ENCODE data around the gene CSNK1G3. TPM values are rescaled to one million over a fixed set of nuclear protein-coding genes. Genes with fewer than 3 reads are reported as not detected.

Gene CSNK1G3
- 16.9 to 28.6 TPM (median 23.5 TPM) in 5 replicates for total RNA-seq (2022; extraction: Qiagen RNA extraction)

DNA sequence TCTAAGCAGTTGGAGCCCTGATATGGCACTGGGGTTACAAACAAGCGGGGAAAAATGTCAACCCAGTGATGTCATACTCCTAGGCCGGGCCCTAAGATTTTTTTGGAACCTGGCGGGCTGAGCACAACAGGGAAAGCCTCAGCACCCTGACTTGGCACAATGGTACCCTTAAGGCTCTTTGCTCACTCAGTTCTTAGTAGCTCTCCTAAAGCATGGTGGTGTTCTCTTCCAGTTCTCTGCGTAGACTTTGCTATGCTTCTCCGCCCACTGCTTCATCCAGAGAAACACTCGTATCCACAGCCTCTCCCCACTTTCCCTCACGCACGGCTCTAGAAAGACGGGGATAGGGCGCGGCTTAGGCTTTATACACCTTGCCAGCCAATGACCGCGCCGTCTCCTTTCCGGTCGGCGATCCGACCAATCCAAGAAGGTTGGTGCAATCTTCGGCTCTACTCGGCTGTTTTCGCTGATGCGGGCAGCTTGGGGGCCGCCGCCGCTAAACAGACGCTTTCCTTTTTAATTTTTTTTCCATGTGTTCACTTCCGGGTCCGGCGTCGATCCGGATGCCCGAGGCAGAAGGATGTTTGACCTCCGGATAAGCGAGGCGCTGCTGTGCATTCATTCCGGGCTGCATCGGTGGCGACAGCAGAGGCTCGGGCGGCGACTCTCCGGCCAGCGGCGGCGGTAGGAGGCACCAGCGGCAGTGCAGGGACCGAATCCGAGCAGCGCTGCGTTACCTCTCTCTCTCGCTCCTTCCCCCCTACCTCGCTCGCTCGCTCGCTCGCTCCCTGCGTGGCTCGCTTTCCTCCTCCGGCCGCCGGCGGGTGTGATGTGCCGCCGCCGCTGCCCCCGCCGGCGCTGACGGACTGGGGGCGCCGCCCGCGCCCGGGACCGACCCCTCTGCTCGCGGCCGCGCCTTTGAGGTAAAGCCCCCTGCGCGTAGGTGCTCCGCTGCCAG is at the start of gene CSNK1G3:
TSS of gene CSNK1G3 (plus strand) at position 530 of the 958 bp plus-strand sequence. CDS start 33,487 bp downstream, outside the sequence.

Other genes with a start within 250 kb of the CSNK1G3 start
- gene CEP120, start 88.8 kb upstream of the CSNK1G3 start, total RNA-seq (2022; extraction: Qiagen RNA extraction) = 6.7 to 11.5 TPM (median 10.3 TPM) in 5 replicates